Measurements from ENCODE around the gene GLRA1.

- TF ChIP-seq HDGF (IDR thresholded peaks at IDR 0.05; ENCODE audit: borderline replicate concordance) (no peak), L3MBTL2 (conservative IDR thresholded peaks at IDR 0.05) (no peak), LEF1 (IDR thresholded peaks at IDR 0.05; ENCODE audit: borderline replicate concordance) (no peak), ELF4 (IDR thresholded peaks at IDR 0.05) (no peak), FOXM1 (IDR thresholded peaks at IDR 0.05; ENCODE audit: borderline replicate concordance) (no peak)
Observed at GRCh38 chr5:151917904-151918303, 6.7 kb downstream of the GLRA1 start.

Data from HEK293T (cell line).